Raji (cell line): ENCODE measurements around the gene CTCF.
A peak's percentile ranks its signal among the peaks of the same experiment; 100 is the strongest.

Experiments used
- POLR2A ChIP-seq: IDR thresholded peaks from 2 replicates; pipeline ENCODE4 v1.6.1; 2011; ENCODE audit warnings: low read depth, low read length, control low read depth; ENCODE audit not compliant: insufficient read depth

CTCF gene

DNA sequence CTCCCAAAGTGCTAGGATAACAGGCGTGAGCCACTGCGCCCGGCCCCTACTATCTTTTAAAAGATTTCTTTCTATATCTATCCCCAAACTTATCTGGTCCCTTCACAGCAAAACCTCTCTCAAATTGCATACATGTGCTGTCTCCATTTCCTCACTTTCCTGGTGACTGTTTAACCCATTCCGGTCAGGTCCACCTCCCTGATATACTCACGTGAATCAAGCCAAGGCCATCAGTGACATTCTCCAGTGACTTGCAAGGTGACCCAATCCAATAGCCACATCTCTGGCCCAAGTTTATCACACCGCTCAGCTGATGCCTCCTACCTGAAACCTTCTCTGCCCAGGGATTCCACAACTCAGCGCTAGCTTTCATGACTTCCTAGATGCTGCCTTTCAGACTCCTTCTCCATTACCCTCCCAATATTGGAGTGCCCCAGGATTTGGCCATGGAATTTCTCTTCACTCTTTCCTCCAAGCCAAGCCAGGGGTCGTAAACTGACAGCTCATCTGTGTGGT is 1.4 kb upstream of the CTCF start:
- TF ChIP-seq POLR2A, result peak; percentile 42; the same call in 1 of the 2 replicates

DNA sequence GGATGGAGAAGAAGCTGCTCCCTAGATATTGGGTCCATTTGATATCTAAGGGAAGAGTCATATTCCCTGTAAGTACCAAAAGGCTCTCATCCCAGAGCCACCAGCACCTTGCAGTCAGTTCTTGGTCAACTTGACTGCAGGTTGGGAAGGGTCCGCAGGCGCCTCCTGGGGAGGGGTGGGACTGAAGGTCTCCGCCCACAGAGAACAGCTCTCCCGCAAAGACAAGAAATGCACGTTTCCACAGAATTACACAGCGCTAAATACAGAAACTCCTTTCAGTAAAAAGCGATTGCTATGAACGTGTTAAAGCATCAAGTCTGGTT is 864 bp upstream of the CTCF start:
- TF ChIP-seq POLR2A, result no peak

DNA sequence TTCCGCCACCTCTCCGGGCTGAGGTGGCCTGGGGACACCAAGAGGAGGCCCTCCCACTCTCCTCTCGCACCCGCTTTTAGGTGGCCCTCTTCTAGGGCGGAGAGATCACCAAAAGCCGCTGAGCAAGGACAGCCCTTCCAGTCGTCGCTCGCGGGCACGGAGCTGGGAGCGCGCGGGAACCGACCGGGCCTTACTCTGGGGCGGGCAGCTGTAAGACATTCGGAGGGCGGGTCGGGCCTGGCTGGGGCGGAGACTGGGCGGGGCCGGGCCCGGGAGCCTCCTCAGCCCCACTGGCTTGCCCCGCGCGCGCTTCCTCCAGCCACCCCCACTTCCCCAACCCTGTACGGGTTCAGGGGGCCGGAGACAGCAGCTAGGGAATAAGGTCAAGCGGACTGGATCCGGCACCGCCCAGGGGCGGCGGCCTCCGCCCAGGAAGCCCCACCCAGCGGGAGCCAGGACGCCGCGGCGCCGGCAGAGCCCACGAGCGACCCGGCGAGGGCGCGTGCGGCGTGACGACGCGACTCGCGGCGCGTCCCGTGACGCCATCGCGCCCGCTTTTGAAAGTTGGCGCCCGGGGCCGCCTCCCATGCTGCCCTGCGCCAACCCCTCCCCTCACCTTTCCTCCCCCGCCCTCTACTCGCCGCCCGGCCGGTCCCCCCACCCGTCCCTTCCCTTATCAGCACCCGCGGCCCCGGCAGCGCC is 351 bp upstream of the CTCF start:
- peak; percentile 97 for TF ChIP-seq POLR2A

DNA sequence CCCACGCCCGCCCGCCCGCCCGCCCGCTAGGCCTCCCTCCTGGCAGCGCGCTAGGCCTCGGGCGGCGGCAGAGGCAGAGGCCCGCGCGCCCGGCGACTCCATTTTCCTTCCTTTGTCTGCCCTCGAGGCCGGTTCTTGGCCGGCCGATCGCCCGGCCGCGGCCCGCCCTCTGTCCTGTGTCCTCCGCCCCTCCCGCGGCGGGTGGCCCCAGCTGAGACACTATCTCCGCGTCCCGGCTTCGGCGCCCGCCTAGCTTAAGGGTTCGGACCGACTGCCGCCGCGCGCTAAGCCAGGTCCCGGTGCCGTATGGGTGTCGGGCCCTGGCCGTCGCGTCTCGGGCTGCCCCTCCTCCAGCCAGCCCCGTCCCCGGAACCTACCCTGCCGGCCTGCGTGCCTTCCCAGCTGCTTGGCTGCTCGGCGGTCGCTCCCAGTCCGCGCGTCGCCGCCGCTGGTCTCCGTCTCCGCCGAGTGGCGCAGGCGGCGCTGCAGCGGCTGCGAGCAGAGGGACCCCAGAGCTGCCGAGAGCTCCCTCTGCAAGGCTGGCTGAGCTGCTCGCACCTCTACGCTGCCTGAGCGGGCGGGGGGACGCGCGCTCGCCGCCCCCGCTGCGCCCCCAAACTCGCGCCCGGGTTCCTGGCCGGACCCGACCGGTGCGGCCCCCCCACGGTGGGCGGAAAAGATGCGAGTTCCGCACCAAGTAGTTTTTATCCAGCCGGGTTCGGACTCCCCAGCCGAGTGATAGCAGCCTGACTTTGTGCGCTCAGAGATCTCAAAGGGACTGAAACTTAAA is 787 bp downstream of the CTCF start:
- peak; percentile 69 for TF ChIP-seq POLR2A

DNA sequence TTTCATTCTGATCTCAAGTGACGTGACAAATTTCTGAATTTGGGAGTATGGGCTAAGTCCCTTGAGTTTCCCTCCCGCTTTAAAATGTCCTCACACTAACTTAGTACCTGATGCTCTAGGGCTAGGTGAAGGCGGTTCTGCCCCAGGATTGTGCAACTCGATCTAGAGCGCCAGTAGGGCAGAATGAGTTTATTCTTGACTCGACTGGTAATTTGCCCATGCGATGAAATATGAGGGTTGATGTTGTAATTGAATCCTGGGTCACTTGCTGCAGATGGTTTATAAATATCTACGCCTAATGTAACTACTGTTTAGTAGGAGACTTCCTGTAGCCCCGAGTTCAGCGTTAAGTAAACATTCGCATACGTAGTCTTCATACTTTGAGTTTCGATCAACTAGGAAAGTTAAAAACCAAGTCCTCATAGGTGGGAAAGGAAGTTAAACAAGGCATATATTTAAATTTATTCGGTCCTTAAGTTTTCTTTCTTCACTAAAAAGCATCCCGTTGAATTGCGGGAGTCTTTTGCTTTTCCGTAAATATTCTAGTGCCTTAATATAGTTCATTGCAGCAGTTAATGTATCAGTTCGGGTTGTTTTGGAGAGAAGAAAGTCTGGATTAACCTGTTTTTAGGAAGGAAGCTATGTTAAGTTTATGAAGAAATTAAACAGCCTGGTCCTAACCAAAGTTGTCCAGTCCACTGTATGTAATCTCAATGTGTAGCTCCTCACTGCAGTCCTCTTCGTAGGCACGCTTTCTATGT is 1.6 kb downstream of the CTCF start:
- no peak; the same call in 1 of the 2 replicates for TF ChIP-seq POLR2A

DNA sequence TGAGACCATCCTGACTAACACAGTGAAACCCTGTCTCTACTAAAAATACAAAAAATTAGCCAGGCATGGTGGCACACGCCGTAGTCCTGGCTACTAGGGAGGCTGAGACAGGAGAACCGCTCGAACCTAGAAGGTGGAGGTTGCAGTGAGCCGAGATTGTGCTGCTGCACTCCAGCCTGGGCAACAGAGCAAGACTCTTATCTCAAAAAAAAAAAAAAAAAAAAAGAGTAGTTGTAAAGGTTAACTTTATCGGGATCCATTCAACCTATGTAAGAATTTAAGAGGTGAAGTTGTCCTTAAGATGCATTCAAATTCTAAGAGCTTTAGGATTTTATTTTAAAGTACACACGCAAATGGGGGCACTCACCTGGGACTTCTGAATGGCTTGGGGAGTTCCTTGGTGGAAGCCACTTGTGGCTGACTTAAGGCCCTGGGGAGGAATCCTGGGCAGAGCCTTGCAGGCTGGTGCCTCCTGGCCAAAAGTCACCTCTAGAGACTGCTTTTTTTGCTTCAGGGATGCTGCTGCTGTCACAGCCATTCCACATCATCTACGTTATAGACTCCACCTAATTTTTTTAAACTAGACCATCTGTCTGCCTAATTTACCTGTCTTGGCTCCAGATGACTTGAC is 3.3 kb downstream of the CTCF start:
- 0 out of 2 replicates have a peak, but pooled peaks have one; percentile 19 for TF ChIP-seq POLR2A

DNA sequence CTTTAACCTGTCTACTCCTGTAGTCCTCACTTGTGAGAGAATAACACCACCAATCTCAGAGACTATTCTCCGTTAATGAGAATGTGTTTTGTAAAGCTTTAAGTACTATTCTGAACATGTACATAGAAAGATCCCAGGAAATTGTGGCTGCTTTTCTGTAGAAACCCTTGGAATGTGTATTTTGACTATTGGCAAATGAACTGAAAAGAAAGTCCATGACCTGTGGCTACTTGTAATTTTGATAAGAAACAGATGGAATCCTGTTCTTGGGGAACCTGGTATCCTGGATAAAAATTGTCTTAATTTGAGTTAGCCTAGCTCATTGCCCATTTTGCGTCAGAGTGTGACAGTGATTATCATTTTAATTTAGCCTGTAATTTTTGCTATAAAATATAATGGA is 9.1 kb downstream of the CTCF start:
- TF ChIP-seq POLR2A, result no peak

DNA sequence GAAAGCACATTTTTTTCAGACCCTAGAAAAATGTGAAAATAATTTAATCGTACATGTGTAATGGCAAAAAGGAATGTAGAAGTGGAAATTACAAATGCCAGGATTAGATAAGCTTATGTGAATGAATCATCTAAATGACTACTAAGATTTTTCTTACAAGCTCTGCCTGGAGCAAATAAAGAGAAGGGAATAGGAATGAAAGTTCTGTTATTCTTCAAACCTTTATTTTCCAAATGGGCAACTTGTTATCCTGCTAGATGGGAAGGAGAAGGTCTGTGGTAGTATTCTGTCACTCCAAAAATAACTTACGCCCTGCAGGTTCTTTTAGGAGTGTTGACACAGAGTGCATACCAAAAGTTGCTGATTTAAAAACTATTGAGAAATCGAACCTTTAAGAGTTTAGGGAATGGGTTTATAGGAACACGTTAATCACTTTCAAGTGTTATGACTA is 9.7 kb downstream of the CTCF start:
- no peak for TF ChIP-seq POLR2A

DNA sequence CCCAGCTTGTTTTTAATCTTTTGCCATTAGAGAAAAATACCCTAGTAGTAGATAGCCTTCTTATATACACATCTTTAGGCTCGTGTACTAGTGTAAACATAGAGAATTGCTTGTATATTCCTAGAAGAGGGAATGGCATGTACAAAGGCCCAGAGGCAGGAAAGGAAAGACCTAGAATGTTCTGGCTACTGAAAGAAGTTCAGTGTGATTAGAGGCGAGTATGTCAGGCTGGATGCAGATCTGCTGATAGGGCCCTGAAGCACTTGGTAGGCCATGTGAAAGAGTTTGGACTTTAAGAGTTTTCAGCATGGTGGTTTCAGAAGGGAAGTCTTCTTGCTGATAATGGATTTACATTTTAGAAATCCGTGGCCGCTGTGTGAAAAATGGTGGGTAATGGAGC is 17.4 kb downstream of the CTCF start:
- no peak for TF ChIP-seq POLR2A

DNA sequence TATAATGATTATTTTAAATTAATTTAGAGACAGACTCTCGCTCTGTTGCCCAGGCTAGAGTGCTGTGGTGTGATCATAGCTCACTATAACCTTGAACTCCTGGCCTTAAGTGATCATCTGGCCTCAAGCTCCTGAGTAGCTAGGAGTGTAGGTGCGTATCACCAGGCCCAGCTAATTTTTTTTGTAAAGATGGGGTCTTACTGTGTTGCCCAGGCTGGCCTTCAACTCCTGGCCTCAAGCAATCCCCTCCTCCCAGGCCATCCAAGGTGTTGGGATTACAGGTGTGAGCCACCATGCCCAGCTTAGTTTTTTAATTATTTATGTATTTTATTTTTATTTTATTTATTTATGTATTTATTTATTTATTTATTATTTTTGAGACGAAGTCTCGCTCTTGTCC is 17.9 kb downstream of the CTCF start:
- no peak for TF ChIP-seq POLR2A

DNA sequence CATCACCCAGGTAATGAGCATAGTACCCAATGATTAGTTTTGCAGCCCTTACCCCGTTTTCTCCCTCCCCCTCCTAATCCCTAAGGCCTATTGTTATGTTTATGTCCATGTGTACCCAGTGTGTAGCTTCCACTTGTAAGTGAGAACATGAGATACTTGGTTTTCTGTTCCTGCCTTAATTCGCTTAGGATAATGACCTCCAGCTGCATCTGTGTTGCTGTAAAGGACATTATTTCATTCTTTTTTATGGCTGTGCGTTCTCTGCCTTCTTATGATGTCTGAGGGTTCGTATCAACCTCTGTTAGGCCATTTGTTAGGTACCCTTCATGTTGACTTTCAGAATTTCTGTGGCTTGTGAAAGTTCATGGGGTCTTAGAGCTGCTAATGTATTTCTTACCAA is 31.0 kb downstream of the CTCF start:
- TF ChIP-seq POLR2A, result no peak

DNA sequence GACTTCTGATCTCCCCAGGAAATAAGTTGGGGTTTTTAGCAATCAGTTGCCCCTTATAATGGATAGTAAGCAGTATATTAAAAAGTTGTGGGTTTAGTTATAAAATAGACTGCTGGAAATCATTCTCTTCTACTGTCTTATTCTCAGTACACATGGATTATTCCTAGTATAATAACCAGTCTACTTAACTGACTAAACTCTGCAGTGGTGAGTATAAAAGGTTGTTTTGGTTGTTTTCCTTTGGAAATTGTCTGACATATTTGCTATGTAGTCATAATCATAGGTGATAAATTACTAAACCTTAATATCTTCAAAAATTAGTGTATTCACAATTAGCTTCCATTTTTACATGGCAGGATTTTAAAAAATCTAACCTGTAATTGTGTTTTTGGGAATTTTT is 31.4 kb downstream of the CTCF start:
- no peak for TF ChIP-seq POLR2A

DNA sequence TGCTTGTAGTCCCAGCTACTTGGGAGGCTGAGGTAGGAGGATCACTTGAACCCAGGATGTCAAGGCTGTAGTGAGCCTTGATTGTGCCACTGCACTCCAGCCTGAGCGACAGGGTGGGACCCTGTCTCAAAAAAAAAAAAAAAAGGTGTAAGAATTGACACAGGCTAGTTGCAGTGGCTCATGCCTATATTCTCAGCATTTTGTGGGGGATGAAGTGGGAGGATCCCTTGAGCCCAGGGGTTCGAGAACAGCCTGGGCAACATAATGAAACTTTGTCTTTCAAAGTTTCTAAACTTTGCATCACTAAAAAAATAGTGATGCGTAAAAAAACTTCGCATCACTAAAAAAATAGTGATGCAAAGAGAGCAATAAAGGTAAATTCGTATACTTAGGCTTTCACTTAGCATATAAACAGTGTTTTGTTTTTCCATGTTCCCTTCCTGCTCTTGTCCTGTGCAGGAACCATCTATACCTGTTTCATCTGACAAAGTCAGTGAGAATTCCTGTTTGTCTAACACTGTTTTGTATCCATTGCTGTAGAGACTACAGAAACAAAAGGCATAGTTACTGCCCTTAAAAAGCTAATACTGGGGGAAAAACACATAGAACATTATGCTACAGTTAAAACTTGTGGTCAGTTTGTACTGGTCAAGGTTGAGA is 32.1 kb downstream of the CTCF start:
- no peak for TF ChIP-seq POLR2A

DNA sequence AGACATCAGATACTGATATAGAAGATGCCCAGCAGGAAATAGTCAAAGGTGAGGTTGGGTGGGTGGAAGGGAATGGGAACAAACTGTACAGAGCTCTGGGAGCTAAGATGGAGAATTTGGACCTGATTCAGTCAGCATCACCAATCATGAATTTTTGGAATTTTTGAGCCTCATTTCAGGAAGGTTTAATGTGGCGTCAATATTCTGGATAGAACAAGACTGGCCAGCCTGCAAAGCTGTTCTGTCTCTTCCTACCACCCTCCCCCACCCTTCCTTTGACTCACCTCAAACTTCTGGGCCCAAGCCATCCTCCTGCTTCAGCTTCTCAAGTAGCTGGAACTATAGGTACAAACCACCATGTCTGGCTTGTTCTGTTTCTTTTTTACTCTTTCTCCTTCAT is 32.6 kb downstream of the CTCF start:
- no peak for TF ChIP-seq POLR2A

DNA sequence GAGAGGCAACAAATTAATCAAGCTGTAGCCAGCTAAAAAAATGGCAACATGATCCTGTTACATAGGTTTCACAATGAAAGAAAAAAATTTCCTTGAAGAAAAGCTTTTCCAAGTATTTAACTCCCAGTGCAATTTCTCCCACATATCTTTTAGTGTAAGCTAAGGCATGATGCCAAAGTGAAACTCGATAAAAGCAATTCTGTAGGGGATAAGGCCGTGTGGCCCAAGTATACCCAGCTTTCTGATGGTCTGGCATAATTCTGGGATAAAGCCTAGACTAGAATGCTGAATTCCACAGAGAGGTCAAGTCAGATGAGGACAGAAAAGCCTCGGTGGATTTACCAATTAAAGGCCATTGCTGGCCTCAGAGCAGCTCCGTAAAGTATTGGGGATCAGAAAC is 36.2 kb downstream of the CTCF start:
- no peak for TF ChIP-seq POLR2A

DNA sequence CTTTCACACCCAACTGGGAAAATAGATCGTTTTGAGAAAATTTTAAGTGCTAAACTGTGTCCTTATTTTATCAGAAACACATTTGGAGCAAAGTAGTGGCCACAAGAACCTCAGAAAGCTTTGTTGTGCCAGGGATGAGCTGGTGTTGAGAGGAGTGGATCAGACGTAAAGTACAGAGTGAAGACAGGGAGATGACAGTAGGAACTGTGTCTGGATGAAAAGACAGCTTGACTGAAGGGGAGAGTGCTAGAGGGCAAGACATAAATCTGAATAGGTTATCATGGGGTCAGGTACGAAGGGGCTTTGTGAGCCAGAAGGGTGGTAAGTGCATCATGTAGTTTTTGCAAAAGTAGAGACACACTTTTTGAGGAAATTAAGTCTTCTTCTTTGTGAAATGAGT is 43.3 kb downstream of the CTCF start:
- no peak for TF ChIP-seq POLR2A
